C4-2B (cell line): ENCODE data around the gene NELFB.
A peak's percentile ranks its signal among the peaks of the same experiment; 100 is the strongest.
"Not testable (repeated sequence)": the region's sequence is repeated elsewhere in the genome, so short reads cannot be mapped to it uniquely, and the experiment has no call there.

Experiments
- H3K27ac ChIP-seq: fragments of 450-650 bp; 2 replicates; pipeline ENCODE4 v1.5.1; 2017
- ZFX ChIP-seq: fragments of 450-650 bp; IDR thresholded peaks from 2 replicates; pipeline ENCODE4 v1.6.1; 2017
- TF ChIP-seq, protein P1 (sequence below): fragments of 450-650 bp; conservative IDR thresholded peaks from 2 replicates; pipeline ENCODE4 v1.5.1; 2017; ENCODE audit warnings: mild to moderate bottlenecking

The NELFB gene

DNA sequence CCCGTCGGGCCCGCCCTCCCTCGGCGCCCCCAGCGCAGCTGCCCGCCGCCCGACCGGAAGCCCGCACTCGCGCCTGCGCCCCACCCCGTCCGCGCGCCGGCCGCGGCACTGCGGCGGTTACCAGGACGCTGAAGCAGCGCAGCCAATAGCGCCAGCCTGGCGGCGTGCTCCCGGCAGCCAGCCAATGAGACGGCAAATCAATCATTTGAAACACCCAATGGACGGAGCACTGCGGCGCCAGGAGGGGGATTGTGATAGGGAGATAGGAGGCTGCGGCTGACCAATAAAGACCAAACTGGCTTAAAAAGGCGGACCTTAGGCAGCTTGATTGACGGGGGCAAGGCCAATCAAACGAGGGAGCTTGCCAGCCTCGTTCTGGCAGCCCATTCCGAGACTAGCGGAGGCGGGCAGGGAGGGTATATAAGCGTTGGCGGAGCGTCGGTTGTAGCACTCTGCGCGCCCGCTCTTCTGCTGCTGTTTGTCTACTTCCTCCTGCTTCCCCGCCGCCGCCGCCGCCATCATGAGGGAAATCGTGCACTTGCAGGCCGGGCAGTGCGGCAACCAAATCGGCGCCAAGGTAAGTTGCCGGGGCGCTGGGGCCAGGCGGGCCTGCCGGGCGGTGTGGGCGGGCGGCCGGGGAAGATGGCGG is 14.2 kb upstream of the NELFB start, which contains the start of gene TUBB4B:
Gene TUBB4B, plus strand, starts transcription at position 447 of the 649 bp plus-strand sequence. Its CDS starts 74 bp downstream, at position 521.
- TF ChIP-seq, protein P1, sequence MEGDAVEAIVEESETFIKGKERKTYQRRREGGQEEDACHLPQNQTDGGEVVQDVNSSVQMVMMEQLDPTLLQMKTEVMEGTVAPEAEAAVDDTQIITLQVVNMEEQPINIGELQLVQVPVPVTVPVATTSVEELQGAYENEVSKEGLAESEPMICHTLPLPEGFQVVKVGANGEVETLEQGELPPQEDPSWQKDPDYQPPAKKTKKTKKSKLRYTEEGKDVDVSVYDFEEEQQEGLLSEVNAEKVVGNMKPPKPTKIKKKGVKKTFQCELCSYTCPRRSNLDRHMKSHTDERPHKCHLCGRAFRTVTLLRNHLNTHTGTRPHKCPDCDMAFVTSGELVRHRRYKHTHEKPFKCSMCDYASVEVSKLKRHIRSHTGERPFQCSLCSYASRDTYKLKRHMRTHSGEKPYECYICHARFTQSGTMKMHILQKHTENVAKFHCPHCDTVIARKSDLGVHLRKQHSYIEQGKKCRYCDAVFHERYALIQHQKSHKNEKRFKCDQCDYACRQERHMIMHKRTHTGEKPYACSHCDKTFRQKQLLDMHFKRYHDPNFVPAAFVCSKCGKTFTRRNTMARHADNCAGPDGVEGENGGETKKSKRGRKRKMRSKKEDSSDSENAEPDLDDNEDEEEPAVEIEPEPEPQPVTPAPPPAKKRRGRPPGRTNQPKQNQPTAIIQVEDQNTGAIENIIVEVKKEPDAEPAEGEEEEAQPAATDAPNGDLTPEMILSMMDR = no peak
- no peak for TF ChIP-seq ZFX
- H3K27ac ChIP-seq = peak within 1 kb of the TSS; percentile 99

DNA sequence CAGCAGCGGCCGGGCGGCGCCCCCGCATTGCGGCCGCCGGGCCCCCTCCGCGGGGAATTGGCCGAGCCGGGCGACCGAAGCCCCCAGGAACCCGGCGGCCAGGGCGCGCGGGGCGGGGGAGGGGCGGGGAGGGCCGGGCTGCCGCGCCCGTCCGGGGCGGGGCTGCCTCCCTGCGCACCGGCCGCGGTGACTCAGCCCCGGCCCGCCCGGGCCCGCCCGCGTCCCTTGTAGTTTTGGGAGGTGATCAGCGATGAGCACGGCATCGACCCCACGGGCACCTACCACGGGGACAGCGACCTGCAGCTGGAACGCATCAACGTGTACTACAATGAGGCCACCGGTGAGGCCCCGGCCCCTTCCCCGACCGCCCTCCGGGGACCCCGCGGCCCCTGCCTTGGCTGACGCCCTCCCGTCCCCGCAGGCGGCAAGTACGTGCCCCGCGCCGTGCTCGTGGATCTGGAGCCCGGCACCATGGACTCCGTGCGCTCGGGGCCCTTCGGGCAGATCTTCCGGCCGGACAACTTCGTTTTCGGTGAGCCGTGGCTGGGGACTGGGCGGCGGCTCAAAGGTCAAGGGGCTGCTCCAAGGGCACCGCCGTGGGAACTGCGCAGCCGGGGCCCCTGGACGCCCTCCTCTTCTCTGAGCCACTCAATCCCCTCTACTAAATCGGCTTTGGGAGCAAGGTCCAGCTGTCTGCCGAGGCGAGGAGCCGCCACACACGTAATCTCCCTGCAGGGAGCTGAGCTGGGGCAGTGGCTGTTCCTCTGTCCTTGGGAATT is 13.4 kb upstream of the NELFB start:
- H3K27ac ChIP-seq = peak overlapping the region; percentile 99
- TF ChIP-seq ZFX = peak; percentile 54; the same call in 1 of the 2 replicates
- TF ChIP-seq, protein P1 = no peak

DNA sequence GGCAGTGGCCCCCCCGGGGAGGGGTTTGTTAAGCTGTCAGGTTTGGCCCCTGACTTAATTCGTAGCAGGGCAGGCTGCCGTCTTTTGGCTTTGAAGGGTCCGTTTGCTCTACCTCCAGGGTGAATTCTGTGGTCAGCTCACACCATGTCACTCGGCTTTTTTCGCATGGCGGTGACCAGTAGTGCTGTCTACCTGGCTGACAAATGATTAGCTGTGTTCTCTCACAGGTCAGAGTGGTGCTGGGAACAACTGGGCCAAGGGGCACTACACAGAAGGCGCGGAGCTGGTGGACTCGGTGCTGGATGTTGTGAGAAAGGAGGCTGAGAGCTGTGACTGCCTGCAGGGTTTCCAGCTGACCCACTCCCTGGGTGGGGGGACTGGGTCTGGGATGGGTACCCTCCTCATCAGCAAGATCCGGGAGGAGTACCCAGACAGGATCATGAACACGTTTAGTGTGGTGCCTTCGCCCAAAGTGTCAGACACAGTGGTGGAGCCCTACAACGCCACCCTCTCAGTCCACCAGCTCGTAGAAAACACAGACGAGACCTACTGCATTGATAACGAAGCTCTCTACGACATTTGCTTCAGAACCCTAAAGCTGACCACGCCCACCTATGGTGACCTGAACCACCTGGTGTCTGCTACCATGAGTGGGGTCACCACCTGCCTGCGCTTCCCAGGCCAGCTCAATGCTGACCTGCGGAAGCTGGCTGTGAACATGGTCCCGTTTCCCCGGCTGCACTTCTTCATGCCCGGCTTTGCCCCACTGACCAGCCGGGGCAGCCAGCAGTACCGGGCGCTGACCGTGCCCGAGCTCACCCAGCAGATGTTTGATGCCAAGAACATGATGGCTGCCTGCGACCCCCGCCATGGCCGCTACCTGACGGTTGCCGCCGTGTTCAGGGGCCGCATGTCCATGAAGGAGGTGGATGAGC is 12.6 kb upstream of the NELFB start:
- H3K27ac ChIP-seq = peak overlapping the region; percentile 99
- TF ChIP-seq, protein P1 = no peak
- TF ChIP-seq ZFX = no peak

DNA sequence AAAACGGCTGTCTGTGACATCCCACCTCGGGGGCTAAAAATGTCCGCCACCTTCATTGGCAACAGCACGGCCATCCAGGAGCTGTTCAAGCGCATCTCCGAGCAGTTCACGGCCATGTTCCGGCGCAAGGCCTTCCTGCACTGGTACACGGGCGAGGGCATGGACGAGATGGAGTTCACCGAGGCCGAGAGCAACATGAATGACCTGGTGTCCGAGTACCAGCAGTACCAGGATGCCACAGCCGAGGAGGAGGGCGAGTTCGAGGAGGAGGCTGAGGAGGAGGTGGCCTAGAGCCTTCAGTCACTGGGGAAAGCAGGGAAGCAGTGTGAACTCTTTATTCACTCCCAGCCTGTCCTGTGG is 11.9 kb upstream of the NELFB start:
- not testable (repeated sequence) for H3K27ac ChIP-seq

DNA sequence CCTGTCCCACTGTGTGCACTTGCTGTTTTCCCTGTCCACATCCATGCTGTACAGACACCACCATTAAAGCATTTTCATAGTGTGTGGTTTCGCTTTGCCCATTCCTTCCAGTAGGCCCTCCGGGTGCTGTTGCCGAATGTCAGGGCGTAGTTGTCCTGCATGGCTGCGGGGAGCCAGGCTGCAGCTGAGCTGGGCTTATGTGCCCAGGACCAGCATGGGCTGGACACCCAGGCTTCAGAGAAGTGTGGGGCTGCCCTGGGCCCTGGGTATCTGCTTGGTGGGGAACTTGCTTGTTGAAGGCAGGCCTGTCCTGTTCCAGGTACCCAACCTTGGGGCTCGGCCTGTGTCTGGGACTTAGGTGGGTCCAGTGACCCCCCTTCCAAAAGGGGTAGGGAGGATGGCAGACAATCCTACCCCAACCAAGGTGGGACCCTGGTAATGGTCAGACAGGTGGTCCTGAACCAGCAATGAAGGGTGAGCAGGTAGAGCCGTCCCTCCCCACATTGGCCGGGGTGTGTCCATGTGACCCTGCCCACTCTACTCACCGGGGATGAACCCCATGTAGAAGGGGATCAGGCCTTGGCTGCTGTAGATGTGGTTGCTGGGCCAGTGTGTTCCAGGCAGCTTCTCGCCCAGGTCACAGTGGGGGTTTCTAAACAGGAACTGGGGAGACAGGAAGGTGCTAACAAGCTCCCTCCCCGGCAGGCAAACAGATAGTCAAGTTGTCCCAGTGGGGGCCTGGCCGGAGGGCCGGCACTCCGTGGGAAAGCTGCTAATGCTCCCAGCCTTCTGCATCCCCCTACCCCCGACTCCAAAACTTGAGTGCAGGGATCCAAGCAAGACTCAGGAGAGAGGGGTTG is 11.3 kb upstream of the NELFB start:
- no peak for TF ChIP-seq ZFX
- TF ChIP-seq, protein P1 = no peak
- H3K27ac ChIP-seq = no peak overlapping the region

DNA sequence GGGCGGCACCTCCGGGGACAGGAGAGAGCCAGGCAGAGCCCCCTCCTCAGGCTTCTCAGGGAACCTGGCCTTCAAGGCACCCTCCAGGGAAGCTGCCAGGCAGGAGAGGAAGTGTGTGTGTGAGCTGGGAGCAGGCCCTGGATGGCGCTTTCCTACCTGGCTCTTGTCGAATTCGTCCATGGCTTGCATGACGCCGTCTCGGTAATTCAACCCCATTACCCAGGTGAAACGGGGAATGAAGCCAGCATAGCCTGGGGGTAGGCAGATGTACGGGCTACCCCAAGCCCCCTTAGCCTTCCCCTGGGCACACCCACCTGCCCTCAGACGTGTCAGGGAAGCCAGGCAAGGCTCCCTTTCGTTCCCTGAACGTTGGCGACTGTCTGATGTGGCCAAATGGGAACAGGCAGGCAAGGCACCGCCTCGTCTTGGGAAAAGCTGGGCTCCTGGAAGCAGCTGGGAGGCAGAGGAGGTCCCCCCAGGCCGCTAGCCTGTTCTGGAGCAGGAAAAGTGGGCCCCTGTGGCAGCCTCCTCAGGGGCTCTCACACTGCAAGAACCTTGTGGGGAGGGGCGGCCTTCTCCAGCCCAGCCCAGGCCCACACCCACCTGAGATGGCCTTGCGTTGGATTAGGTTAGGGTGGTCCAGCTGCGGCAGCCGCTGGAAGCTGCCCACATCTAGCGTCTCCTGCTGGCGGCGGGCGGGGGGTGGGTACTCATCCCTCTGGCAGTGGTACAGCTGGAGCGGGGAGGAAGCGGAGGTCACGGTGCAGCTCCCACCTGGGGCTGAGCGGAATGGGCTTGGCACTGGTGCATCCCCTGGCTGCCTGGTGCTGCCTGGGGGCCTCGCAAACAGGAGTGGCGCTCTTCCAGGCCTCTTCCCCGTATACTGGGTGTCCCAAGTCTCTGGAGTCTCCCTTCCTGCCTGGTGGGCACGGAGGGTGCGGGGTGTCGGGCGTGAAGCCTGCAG is 10.4 kb upstream of the NELFB start:
- TF ChIP-seq, protein P1 = no peak
- H3K27ac ChIP-seq = no peak overlapping the region
